Endothelial cell of umbilical vein (primary cell): ENCODE data around the gene MTG1. TPM values are rescaled to one million over a fixed set of nuclear protein-coding genes. Genes with fewer than 3 reads are reported as not detected.
"Not testable (repeated sequence)": the region's sequence is repeated elsewhere in the genome, so short reads cannot be mapped to it uniquely, and the experiment has no call there.

Experiments used
- BruUV-seq: library from RNA; stranded (reverse); fragments of 400-500 nt; replicated peaks from 2 replicates; lab custom pipeline; 2021; lab: Mats Ljungman, UMichigan
- CTCF ChIA-PET: fragments of 300-600, 350-600 bp; sonication (Branson Sonifier 250); formaldehyde crosslinking; loops from one replicate; lab custom pipeline; 2021; ENCODE audit warnings: antibody characterized with exemption, inconsistent platforms; lab: Charles Lee
- POLR2A ChIA-PET: fragments of 300-600, 350-600 bp; sonication (Branson Sonifier 250); formaldehyde crosslinking; loops from one replicate; lab custom pipeline; 2021; ENCODE audit warnings: antibody characterized with exemption, inconsistent platforms; lab: Charles Lee
- DNase-seq: peaks from one replicate; pipeline ENCODE4 v3.0.0-alpha.2; 2011; ENCODE audit warnings: low read depth, low spot score
- FAIRE-seq: peaks from 2 replicates; lab custom pipeline; 2011; peaks lifted over from hg19 to GRCh38; lab: Jason Lieb, UNC
- H2AFZ ChIP-seq: 2 replicates; pipeline ENCODE4 v1.6.0; 2012; ENCODE audit warnings: low read depth, low read length, control low read depth, inconsistent platforms
- H3K27ac ChIP-seq: 2 replicates; pipeline ENCODE4 v1.5.1; 2011; ENCODE audit warnings: low read depth, mild to moderate bottlenecking, control low read depth, low read length, moderate library complexity; ENCODE audit not compliant: insufficient read depth
- H3K27me3 ChIP-seq, 2 experiments: 2 replicates each; pipeline versions ENCODE4 v1.6.0 to v1.6.1; 2011; ENCODE audit warnings: low read length in 2 of 2, mixed read lengths in 1 of 2; ENCODE audit not compliant: control insufficient read depth in 2 of 2, insufficient read depth in 2 of 2
- H3K36me3 ChIP-seq, 2 experiments: 2 replicates in 1 of 2; 3 replicates in 1 of 2; pipeline ENCODE4 v1.5.1; 2011; ENCODE audit warnings: low read length in 2 of 2, mild to moderate bottlenecking in 1 of 2, moderate library complexity in 1 of 2; ENCODE audit not compliant: control insufficient read depth in 2 of 2, insufficient read depth in 2 of 2; ENCODE audit errors: extremely low read depth in 1 of 2
- H3K4me1 ChIP-seq: 3 replicates; pipeline ENCODE4 v1.5.1; 2011; ENCODE audit warnings: mild to moderate bottlenecking, low read length; ENCODE audit not compliant: control insufficient read depth, insufficient read depth; ENCODE audit errors: extremely low read depth
- H3K4me2 ChIP-seq: 2 replicates; pipeline ENCODE4 v1.6.1; 2011; ENCODE audit warnings: low read length, control low read depth, mixed read lengths; ENCODE audit not compliant: insufficient read depth
- H3K4me3 ChIP-seq, 3 experiments: fragments of 200-600 bp in 1 of 3; sonication (generic), shearing (Covaris generic) in 1 of 3; replicated peaks in 1 of 3; 2 replicates each; pipeline ENCODE4 v1.5.1; 2011 to 2016; ENCODE audit warnings: control low read depth in 3 of 3, low read length in 3 of 3, mild to moderate bottlenecking in 2 of 3, inconsistent platforms in 1 of 3, low read depth in 1 of 3, moderate library complexity in 1 of 3; ENCODE audit not compliant: insufficient read depth in 1 of 3
- H3K79me2 ChIP-seq: 2 replicates; pipeline ENCODE4 v1.6.0; 2012; ENCODE audit warnings: low read length, inconsistent platforms; ENCODE audit not compliant: control insufficient read depth, insufficient read depth
- H3K9ac ChIP-seq: replicated peaks from 2 replicates; pipeline ENCODE3; 2011; ENCODE audit warnings: low read length, control low read depth; ENCODE audit not compliant: insufficient read depth; ENCODE audit errors: extremely low read depth
- H3K9me1 ChIP-seq: replicated peaks from 3 replicates; pipeline ENCODE4 v1.6.0; 2011; ENCODE audit warnings: mild to moderate bottlenecking, low read length; ENCODE audit not compliant: control insufficient read depth, insufficient read depth; ENCODE audit errors: extremely low read depth
- H3K9me3 ChIP-seq: replicated peaks from 2 replicates; pipeline ENCODE4 v1.5.1; 2012; ENCODE audit warnings: low read length, inconsistent platforms; ENCODE audit not compliant: control insufficient read depth, insufficient read depth
- H4K20me1 ChIP-seq: replicated peaks from 2 replicates; pipeline ENCODE3; 2011; ENCODE audit warnings: mild to moderate bottlenecking, low read length; ENCODE audit not compliant: control insufficient read depth, insufficient read depth; ENCODE audit errors: extremely low read depth
- dilution Hi-C: fragments of 300-500 bp; cut with MboI; formaldehyde crosslinking; loops from one replicate; pipeline ENCODE4 v1.15.0; 2019; ENCODE audit warnings: low sequenced_read_pairs; ENCODE audit not compliant: extremely low pct_ligation_motif_present
- intact Hi-C: fragments of 100-400 bp; cut with micrococcal nuclease; formaldehyde crosslinking; loops from one replicate; pipeline ENCODE4 v1.10.0; 2022
- polyA plus RNA-seq, 4 experiments: library from polyadenylated mRNA; depleted of rRNA in 3 of 4; stranded (reverse) in 3 of 4; unstranded in 1 of 4; fragments of >200 nt; gene quantifications; 2 replicates each; pipeline versions ENCODE4 v1.2.1 to v1.2.3, GENCODE V29; 2011 to 2012; ENCODE audit warnings: missing spikeins in 1 of 4
- total RNA-seq: library from RNA; stranded (reverse); gene quantifications from 2 replicates; pipeline ENCODE4 v1.2.3, GENCODE V29; 2021

MTG1 gene
- total and polyA plus RNA-seq, 2 donors (not counting 3 experiments of a cell fraction or from before 2014, with no cell fraction given), result 66.5 to 91.6 TPM

- H3K4me1 ChIP-seq, H2AFZ ChIP-seq, H3K79me2 ChIP-seq, H3K9ac ChIP-seq, H3K27ac ChIP-seq, H3K4me2 ChIP-seq, H3K9me3 ChIP-seq, H4K20me1 ChIP-seq, intact Hi-C loops, H3K27me3 ChIP-seq, FAIRE-seq, H3K4me3 ChIP-seq, dilution Hi-C loops, BruUV-seq, DNase-seq, H3K36me3 ChIP-seq, POLR2A ChIA-PET, H3K9me1 ChIP-seq: not testable (repeated sequence)
- CTCF ChIA-PET, result interaction anchor here (0.8 kb wide), 1 partner anchor 9 kb away, joined by 4 read pairs; no protein-coding TSS in a partner anchor
These were observed 35.6 kb downstream of the MTG1 start for GRCh38 chr10:133429571-133429970.

GRCh38 chr10:133431888-133432613, 38.1 kb downstream of the MTG1 start:
- CTCF ChIA-PET, H3K36me3 ChIP-seq, H4K20me1 ChIP-seq, dilution Hi-C loops, H3K27me3 ChIP-seq, BruUV-seq, POLR2A ChIA-PET, H3K9me1 ChIP-seq, H3K9me3 ChIP-seq, intact Hi-C loops, FAIRE-seq, H3K4me3 ChIP-seq, H3K79me2 ChIP-seq, H3K9ac ChIP-seq, H2AFZ ChIP-seq, H3K4me1 ChIP-seq, H3K4me2 ChIP-seq, DNase-seq, H3K27ac ChIP-seq: not testable (repeated sequence)

GRCh38 chr10:133432789-133433188, 38.8 kb downstream of the MTG1 start:
- BruUV-seq, FAIRE-seq, dilution Hi-C loops: not testable (repeated sequence)

More at GRCh38 chr10:133432789-133433188, 38.8 kb downstream of the MTG1 start:
- H3K9ac ChIP-seq, H3K27ac ChIP-seq, H3K9me3 ChIP-seq, POLR2A ChIA-PET, H4K20me1 ChIP-seq, intact Hi-C loops, DNase-seq, H3K4me1 ChIP-seq, H3K9me1 ChIP-seq, H3K36me3 ChIP-seq, H3K79me2 ChIP-seq, H3K4me2 ChIP-seq, H2AFZ ChIP-seq, H3K4me3 ChIP-seq, CTCF ChIA-PET, H3K27me3 ChIP-seq: not testable (repeated sequence)
